Stimulated activated CD4-positive, alpha-beta T cell treated with anti-CD3 and anti-CD28 coated beads, TNF-alpha, amount 100 ng/mL, for 4 hours (primary cell): ENCODE measurements around the gene PRKCQ.

Source experiments
- DNase-seq, 3 experiments: peaks; one replicate each; pipeline ENCODE4 v3.0.0-alpha.2; 2020; ENCODE audit warnings: low read depth in 3 of 3

The PRKCQ gene

DNA sequence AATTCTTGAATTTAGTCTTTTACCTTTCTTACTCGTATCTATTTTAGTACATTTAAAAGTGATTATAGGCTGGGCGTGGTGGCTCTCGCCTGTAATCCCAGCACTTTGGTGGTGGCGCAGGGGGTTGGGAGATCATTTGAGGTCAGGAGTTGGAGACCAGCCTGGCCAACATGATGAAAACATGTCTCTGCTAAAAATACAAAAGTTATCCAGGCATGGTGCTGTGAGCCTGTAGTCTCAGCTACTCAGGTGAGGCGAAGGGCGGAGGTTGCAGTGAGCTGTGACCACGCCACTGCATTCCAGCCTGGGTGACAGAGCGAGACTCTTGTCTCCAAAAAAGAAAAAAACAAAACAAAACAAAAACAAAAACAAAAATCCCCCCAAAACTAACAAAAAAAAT lies 12.2 kb downstream of the PRKCQ start:
- DNase-seq = no peak

DNA sequence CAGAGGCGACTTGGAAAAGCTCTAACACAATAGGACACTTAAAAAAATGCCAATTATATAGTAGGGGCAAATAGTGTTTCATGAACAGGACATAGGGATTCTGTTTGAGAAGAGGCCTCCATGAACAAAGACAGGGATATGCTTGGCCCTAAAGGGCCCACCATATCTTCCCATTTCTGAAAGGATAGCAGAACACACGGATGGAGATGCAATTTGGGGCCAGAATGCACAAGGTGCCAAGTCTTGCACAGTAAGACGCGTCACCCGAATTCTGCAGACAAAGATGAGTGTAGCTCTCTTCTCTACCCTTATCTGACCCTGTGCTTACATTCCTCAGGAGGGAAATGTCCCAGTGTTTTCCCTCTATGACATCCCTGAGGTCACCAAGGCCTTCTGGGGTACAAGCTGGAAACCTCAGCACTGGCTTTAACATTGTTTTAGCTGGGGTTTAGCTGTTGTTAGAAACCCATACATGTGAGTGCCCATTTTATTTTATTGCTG lies 12.8 kb downstream of the PRKCQ start:
- DNase-seq = no peak

GRCh38 chr10:6565588-6565987 lies 14.5 kb downstream of the PRKCQ start:
- DNase-seq = no peak

DNA sequence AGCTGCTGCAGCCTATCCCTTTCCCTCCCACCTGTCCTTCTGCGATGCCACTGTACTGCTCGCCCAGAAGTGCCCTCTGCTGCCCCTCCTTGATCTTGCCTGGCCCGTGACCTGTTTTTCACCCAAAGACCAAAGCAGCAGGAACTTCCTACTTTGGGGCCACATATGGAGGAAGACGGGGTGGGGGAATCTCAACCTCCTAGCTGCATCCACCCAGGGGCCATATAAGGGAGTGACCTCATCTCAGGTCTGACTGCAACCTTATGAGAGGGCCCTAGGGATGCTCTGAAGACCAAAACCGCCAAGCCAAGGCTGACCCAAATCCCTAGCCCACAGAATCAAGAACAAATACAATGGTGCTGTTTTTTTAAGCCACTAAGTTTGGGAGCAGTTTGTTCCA lies 15.7 kb downstream of the PRKCQ start:
- no peak for DNase-seq

DNA sequence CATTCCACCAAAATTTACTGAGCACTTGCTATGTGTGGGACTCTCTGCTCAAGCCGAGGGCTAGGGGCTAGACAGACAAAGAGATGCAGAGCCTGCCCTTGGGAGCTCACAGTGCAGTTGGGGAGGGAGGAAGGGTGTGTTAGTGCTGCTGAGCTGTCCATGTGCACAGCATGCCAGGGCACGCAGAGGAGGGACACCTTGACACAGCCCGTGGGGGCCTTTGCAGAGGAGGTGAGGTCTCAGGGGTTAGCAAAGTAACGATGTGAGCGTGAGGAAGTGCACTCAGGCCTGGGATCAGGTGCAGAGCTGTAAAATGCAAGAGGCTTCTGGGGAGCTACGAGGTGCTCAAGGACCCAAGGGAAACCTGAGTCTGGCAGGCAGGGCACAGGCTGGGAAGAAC lies 16.3 kb downstream of the PRKCQ start:
- DNase-seq = no peak

DNA sequence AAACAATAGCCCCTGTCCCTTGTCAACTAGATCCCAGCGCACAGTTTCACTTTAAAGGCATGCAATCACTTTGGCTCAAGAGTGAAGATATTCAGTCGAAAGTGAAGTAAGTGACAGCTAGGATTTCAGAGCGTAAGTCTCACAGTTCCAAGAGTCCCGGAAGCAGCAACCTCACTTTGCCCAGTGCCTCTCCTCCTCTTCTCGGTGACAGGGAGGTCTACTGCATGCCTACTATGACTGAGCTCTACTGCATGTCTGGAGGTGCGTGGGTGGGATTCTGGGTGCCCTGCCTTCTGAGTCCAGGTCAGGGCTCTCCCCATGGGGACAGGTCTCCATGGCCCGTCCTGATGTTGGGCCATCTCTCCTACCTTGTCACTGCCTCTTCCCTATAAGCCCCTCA lies 17.0 kb downstream of the PRKCQ start:
- no peak for DNase-seq

- no peak for DNase-seq
Measured at GRCh38 chr10:6562221-6562620, 17.9 kb downstream of the PRKCQ start.

GRCh38 chr10:6561552-6561951 lies 18.5 kb downstream of the PRKCQ start:
- no peak for DNase-seq

GRCh38 chr10:6558759-6559461 lies 21.2 kb downstream of the PRKCQ start:
- no peak for DNase-seq

DNA sequence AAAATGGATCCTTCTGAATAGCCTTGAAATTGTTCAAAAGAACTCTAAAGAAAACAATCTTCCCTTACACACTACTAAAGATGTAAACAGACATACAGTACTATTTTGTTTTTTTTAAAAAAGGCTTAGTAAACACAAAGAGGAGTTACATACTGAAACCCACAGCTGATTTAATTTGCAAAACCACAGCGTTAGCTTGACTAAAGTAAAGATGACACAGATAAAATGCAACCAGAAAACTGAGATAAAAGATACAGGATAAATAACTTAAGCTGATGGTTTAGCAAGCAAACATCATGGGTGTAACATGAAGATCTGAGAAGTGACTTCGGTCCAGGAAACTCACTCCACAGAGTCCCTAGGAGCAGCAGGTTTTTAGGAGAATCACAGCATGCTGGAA lies 21.8 kb downstream of the PRKCQ start:
- no peak for DNase-seq

- DNase-seq = no peak
Measured at GRCh38 chr10:6553937-6554336, 26.1 kb downstream of the PRKCQ start.

GRCh38 chr10:6543431-6544005 lies 36.6 kb downstream of the PRKCQ start:
- DNase-seq = peak in 2 of 3 experiments; percentile 25 to 43

- DNase-seq = peak in 1 of 3 experiments; percentile 16
Measured at GRCh38 chr10:6542999-6543430, 37.1 kb downstream of the PRKCQ start.

GRCh38 chr10:6539833-6540232 lies 40.2 kb downstream of the PRKCQ start:
- no peak for DNase-seq

DNA sequence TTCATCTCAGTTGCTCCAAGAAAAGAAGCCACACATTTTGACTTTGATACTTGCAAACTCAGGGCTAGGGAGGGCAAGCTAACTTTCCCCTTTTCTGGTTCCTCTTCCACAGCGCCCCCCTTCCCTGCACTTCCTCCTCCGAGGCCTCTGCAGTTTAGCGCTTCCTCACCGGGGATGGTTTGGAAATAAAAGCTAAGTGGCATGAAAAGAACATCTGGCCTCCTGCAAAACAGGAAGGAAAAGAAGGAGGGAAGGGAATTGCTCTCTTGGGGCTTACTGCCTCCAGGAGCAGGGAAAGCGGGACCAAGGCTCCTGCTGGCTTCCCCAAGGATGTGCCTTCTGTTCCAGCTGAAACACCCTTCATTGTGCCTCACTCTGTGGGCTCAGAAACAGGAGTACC lies 42.3 kb downstream of the PRKCQ start:
- DNase-seq = no peak

GRCh38 chr10:6536102-6536501 lies 44.0 kb downstream of the PRKCQ start:
- DNase-seq = no peak

- no peak for DNase-seq
Measured at GRCh38 chr10:6535156-6535764, 44.8 kb downstream of the PRKCQ start.

- DNase-seq = no peak
Measured at GRCh38 chr10:6532321-6532720, 47.8 kb downstream of the PRKCQ start.

GRCh38 chr10:6530966-6531365 lies 49.1 kb downstream of the PRKCQ start:
- DNase-seq = no peak

- peak; percentile 44 to 61 (median 48) for DNase-seq
Measured at GRCh38 chr10:6530211-6530840, 49.8 kb downstream of the PRKCQ start.

- DNase-seq = no peak
Measured at GRCh38 chr10:6528198-6528950, 51.7 kb downstream of the PRKCQ start.

DNA sequence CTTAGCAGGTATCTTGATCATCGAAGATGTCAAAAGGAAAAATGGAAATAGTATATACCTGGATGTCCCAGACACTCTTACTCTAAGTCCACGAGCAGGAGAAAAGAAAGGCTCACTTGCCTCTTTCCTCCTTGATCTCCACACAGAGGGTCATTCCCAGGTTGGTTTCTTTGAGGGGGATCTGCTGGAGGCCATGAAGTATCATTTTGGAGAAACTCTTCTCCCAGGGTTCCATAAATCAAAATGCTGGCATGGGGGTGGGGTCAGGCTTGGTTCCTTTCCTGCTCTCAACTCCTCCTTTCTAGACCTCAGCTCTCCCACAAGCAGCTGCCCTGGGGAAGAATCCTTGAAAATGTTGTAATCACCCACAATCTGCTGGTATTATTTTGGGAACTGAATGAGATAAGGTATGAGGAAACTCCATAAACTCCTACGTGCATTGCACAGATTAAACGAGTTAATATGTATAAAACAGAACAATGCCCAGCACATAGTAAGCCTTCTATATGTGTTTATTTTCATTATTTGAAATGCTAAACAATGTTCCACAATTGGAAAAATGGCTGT lies 54.4 kb downstream of the PRKCQ start:
- DNase-seq = no peak
